ENCODE results near the gene GAB2.

- TF ChIP-seq EP300 (IDR thresholded peaks at IDR 0.05) = no peak
- no peak for TF ChIP-seq CTCF (IDR thresholded peaks at IDR 0.05)
- TF ChIP-seq POLR2A (IDR thresholded peaks at IDR 0.05) = no peak
Observed at GRCh38 chr11:78415338-78415737, 2.3 kb downstream of the GAB2 start.

All from tibial nerve (tissue), 4 donors.